Thyroid gland (tissue), 4 donors: ENCODE data around the gene ARFGAP3.

Source experiments
- POLR2A ChIP-seq, 2 donors: fragments of 450-650 bp; IDR thresholded peaks; one replicate each; pipeline ENCODE4 v1.6.1; 2017; ENCODE audit warnings: antibody characterized with exemption in 2 of 2, mild to moderate bottlenecking in 2 of 2, moderate library complexity in 1 of 2
- TF ChIP-seq, protein P1 (sequence below), 6 experiments: fragments of 200-600 bp in 3 of 6; fragments of 450-650 bp in 3 of 6; sonication (generic) in 3 of 6; IDR thresholded peaks; one replicate each; pipeline ENCODE4 v1.5.1; 2016 to 2019; ENCODE audit warnings: antibody characterized with exemption in 6 of 6, mild to moderate bottlenecking in 2 of 6, inconsistent platforms in 1 of 6, moderate library complexity in 1 of 6

DNA sequence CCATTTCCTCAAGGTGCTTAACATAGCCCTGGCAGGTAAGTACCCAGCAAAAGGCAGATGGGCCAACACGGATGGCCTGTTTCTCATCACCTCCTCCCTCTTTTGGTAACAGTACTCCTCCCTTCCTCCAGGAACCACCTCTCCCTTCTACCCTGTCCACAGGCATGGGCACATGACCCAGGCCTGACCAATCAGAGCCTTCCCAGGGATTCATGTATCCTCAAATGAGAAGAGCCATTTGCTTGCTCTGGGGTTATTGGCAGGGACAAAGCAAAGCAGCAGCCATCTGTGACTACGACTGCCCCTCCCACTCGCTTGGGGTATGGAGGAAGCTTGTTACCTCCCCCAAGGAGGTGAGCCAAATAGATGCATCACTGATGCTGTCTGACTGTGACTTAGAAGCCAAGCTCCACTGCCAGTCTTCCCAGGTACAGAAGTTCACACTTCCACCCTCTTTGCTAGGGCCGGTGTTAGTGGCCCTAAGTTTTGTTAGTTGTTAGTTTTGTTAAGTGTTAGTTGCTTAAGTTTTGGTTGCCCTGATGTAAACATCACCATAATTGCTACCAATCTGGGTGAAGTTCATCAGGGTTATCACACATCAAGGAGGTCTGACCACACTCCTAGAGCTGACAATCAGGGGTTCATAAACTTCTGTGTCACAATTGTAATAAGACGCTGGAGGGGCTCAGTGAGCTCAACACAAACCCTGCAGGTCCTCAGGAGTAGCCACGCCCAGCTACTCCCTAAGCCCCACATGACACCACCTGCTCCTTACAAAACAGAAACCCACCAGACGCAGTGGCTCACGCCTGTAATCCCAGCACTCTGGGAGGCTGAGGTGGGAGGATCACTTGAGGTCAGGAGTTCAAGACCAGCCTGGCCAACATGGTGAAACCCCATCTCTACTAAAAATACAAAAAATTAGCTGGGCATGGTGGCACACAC lies 57.3 kb downstream of the ARFGAP3 start:
- TF ChIP-seq, protein P1, sequence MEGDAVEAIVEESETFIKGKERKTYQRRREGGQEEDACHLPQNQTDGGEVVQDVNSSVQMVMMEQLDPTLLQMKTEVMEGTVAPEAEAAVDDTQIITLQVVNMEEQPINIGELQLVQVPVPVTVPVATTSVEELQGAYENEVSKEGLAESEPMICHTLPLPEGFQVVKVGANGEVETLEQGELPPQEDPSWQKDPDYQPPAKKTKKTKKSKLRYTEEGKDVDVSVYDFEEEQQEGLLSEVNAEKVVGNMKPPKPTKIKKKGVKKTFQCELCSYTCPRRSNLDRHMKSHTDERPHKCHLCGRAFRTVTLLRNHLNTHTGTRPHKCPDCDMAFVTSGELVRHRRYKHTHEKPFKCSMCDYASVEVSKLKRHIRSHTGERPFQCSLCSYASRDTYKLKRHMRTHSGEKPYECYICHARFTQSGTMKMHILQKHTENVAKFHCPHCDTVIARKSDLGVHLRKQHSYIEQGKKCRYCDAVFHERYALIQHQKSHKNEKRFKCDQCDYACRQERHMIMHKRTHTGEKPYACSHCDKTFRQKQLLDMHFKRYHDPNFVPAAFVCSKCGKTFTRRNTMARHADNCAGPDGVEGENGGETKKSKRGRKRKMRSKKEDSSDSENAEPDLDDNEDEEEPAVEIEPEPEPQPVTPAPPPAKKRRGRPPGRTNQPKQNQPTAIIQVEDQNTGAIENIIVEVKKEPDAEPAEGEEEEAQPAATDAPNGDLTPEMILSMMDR (IDR thresholded peaks at IDR 0.05), result no peak
- TF ChIP-seq POLR2A (IDR thresholded peaks at IDR 0.05), result no peak
